GM15510 (cell line): ENCODE results near the gene TEKTIP1.

Source experiments
- POLR2A ChIP-seq: IDR thresholded peaks from 3 replicates; pipeline ENCODE4 v1.6.1; 2011; ENCODE audit warnings: borderline replicate concordance; ENCODE audit not compliant: insufficient read length; ENCODE audit errors: extremely low read depth

The TEKTIP1 gene

DNA sequence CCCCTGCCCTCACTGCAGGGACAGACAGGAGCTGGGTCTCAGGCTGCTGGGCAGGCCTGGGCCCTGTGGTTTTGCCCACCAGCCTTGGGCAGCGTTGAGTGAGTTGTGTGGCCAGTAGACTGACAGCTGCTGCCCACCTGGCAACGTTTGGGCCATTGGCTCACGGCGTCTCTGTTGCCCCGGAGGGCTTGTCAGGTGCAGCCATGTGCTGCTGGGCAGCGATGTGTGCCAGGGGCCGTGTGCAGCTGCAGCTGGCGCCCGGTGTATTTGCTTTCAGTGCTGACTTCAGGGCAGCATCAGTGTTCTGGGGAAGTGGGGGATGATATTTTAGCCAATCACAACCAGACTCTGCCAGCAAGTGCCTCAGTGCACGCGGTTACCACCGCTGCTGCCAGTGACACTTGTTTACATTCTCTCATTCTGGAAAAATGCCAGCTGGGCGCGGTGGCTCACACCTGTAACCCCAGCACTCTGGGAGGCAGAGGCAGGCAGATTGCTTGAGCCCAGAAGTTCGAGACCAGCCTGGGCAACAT lies 22.2 kb upstream of the TEKTIP1 start:
- TF ChIP-seq POLR2A = no peak

DNA sequence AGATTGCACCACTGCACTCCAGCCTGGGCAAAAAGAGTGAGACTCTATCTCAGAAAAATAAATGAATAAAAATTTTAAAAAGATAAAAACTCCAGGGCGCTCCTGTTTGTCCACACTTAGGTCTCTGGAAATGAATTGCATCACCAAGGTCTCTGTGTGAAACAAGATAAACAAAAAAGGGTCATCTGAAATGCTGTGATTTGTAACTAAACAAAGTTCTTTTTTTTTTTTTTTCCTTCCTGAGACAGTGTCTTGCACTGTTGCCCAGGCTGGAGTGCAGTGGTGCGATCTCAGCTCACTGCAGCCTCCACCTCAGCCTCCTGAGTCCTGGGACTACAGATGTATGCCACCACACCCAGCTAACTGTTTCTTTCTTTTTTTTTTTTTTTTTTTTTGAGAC lies 21.3 kb upstream of the TEKTIP1 start:
- no peak for TF ChIP-seq POLR2A

DNA sequence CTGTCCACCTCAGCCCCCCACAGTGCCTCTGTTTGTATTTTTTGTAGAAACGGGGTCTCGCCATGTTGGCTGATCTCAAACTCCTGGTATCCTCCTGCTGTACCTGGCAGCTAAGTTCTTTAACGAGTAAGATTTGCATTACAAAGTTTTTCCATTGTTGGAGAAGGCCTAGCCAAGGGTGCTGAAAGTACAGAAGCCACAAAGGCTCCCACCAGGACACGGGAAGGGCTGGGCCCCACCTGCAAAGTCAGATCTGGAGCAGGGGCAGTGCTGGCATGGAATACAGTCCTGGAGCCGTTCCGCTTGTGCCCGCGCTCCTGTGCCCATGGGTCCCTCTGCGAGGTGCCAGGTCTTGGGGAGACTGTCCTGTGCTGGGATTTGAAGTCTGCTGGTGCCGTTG lies 20.7 kb upstream of the TEKTIP1 start:
- no peak for TF ChIP-seq POLR2A

DNA sequence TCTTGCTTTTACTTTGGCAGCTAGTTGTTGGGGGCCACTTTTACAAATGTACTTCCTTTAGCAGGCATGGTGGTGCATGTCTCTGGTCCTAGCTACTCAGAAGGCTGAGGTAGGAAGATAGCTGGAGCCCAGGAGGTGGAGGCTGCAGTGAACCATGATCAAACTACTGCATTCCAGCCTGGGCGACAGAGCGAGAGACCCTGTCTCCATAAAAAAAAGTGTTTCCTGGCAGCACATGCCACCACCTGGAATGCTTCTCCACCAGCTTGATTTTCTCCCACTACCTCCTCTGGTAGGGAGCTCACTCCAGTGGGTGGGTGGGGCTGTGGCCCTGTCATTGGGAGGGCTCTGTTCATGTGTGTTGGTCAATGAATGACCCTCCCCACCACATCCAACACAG lies 20.3 kb upstream of the TEKTIP1 start:
- no peak for TF ChIP-seq POLR2A

DNA sequence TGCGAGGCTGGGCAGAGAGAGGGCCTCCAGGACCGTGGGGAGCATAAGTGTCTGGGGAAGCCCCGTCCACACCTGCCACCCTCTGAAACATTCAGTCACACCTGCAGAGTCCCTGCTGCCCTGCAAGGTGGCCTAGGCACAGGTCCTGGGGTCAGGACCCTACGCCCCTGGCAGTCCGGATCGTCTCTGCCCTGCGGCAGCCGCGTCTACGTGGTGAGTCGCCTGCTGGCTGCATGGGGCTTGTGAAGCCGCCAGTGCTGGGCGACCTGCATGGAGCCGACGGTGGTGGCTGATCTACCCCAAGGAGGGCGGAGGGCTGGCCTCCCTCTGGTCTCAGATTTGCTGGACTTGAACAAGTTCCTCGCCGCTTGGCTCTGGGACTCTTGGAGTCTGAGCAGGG lies 19.8 kb upstream of the TEKTIP1 start:
- no peak for TF ChIP-seq POLR2A

DNA sequence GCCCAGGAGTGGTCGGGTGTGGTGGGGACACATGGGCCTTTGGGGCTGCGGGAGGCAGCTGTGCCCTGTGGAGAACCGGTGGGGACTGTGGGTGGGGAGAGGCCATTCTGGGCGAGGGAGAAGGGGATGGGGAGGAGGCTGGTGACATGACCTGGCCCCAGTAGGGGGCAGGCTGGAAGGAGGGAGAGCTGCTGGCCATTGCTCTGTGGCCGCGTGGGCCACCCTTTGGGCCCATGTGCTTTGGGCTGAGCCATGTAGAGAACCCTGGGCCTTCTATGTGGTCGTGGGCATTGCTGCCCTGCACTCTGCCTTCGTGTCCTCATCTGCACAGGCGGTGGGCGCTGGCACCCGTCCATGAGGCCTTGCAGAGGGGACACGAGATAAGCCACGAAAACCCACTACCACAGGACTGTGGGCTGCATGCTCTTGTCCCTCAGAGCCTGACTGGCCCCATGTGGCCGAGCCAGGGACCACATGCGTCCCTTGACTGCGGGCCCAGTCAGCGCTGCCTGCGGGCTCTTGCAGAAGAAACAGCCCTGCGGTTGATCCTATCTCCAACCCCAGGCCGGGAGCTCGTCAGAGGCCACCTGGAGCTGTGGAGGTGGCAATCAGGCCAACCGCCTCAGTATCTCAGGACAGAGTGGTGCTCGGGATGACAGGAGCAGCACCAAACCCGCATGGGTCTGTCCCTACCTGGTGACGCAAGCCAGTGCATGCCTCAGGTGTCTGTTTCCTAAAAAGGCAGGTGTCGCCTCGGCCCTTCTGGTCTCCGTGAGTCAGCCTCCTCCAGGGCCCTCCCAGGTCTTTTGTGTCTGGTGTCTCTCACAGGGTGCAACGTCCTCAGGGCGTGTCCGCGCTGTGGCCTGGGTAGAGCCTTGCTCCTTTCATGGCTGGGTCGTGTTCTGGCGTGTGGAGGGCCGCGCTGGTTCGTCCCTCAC lies 18.5 kb upstream of the TEKTIP1 start:
- TF ChIP-seq POLR2A = no peak

DNA sequence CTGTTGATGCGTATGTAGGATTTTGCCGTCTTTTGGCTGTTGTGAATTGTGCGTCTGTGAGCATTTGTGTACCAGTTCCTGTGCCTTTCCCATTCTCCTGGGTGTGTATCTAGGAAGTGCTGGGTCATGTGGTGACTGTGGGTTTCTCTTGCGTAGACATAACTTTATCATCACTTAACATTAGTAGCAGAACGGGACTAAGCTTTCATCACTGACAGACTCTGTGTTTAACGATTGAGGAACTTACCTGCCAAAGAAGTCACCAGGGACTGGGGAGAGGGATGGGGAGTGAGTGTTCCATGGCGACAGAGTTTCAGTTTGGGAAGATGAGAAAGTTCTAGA lies 17.9 kb upstream of the TEKTIP1 start:
- TF ChIP-seq POLR2A = no peak

DNA sequence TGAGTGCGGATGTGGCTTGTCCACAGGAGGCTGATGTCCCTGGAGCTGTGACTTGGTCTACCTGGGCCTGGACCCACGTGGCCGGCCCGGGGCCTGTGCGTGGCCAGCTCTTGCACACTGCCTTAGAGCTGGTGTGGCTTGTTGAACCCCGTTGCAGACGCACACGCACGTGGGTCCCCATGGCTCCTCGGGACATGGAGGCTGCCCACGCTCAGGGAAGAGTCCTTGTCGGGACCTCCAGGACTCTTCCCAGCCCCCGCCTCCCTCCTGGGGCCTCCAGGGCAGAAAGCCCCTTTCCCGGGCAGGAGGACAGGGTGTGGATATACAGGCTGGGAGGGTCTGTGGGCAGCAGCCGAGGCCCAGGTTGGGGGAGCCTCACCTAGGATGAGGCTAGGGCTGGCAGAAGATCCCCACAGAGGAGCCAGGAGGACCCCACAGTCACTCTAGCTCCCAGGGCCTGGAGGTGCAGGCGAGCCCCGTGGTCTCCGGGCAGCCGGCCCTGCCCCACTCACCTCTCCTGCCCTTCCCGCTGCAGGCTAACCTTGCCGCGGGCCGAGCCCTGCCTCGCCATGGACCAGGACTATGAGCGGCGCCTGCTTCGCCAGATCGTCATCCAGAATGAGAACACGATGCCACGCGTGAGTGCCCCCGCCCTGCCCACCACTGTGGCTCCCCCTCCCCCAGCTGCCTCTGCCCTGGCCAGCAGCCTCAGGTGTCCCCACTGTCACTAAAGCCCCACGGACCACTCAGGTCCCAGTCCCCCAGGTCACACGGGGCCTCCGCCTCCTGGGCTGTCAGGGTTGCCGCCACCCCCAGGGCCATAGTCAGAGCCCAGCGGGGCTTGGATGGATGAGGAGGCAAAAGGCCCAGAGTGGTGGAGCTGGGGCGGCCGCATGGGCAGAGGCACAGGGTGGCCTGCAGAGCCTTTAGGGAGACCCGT lies 16.3 kb upstream of the TEKTIP1 start:
- TF ChIP-seq POLR2A = no peak

DNA sequence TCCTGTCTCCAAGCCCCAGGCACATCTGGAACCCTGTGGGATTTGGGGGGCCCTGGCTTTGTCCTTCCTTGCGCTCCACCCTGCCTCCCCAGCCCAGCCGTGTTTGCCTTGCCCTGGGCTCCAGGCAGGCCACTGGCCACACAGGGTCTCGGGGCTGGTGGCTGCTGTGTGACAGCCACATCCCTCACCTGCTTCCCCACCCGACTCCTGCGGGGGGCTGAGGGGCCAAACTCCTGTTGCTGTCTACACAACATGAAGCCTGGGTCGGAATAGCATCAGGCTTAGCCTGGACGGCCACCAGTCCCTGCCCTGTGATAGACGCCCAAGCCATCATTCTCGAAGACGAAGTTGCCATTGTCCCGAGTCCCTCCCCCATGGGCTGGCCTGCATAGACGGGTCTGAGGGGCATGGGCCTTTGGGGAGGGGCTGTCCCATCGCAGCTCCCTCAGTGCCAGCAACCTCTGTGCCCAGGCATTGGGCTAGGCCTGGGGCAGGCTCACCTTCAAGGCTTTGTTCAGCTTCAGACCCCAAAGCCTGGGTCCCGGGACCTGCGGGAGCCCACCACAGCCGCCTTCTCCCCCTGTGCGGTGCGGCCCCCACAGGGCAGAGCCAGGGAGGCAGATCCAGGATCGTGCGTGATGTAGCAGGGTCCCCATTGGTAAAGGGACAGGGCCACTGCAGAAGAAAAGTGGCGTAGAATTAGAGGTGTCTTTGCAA lies 15.5 kb upstream of the TEKTIP1 start:
- no peak for TF ChIP-seq POLR2A

DNA sequence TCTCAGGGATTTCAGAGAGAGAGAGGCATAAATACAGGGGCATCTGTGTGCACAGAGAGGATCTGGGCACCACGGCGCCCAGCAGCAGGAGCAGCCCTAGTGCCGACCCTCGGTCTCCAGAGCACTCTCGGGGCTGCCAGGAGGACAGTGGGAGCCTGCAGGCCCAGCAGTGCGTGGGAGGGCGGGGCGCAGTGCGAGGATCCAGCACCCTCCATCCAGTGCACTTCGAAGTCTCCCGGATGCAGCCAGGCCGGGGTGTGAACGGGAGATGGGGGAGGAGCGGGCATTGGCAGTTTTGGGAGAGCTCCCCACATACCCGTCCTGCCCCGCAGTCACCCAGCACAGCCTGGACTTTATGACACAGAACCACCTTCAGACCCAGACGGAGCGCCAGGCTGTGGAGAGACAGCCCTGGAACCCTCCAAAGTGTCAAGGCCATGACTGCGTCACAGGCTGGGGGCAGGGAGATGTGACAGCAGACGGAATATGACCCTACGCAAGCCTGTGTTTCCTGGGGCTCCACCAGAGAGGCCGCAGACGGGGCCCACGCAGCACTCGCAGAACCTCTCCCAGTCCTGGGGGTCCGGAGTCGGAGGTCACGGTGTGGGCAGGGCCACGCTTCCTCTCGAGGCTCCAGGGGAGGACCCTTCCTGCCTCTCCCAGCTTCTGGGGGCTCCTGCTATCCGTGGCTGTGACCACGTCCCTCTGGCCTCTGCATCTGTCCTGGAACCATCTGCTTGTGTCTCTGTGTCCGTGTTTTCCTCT lies 14.7 kb upstream of the TEKTIP1 start:
- TF ChIP-seq POLR2A = no peak

DNA sequence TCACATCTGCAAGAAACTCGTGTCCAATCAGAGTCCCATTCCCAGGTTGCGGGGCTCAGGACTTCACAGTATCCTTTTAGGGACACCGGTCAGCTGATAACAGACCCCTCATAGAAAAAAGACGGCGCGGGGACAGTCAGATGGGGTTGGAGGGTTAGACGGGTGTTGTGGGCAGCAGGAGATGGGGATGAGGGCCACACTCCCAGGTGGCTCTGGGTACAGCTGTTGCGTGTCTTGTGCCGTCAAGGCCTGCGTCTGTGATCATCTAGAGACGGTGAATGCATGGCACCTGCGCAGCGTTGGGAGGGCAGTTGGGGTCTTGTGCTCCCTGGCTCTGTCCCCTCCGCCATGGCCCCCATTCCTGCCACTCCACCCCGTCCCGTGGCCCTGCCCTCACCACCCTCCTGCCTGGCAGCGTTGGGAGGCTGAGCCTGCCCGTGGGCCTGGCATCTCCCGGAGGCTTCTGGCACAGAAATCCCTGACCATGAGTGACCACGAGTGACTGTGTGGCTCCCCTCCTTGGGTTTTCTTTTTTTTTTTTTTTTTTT lies 14.0 kb upstream of the TEKTIP1 start:
- no peak for TF ChIP-seq POLR2A

DNA sequence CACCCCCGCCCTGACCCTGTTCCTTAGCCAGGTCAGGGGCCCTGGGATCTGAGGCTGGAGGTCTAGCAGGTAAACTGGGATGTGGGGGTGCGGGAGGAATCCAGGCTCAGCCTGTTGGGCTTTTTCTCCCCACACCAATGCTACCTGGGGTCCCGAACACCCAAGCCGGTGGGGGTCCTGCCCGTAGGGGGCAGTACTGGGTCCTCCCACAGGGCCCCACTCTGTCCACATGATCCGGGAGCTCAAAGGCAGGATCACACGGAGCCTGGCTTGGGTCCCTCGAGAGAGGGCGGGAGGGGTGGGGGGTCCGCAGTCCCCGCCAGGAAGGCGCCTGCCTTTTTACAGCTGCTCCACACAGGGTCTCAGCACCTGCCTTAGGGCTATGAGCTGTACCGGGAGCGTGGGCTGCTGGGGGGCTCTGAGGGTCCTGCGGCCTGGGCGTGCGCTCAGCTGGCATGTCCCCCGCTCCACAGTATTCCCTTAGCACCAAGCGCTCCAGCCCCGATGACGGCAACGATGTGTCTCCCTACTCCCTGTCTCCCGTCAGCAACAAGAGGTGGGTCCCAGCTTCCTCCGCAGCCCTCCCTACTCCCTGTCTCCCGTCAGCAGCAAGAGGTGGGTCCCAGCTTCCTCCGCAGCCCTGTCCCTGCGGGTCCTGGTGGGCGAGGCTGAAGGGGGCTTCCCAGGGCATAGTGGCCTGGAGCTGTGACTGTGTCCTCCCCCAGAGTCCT lies 12.3 kb upstream of the TEKTIP1 start:
- no peak for TF ChIP-seq POLR2A
